Trophoblast cell (in vitro differentiated cells and primary cell): ENCODE data around the gene HNRNPA1.

Source experiments
- DNase-seq, 2 donors: peaks; one replicate each; pipeline ENCODE4 v3.0.0-alpha.2; 2016
- H2AFZ ChIP-seq: 2 replicates; pipeline ENCODE4 v1.6.1; 2013; ENCODE audit warnings: low read length, moderate library complexity, mild to moderate bottlenecking; ENCODE audit not compliant: insufficient read depth, poor library complexity
- H2AK5ac ChIP-seq: 2 replicates; pipeline ENCODE4 v1.6.1; 2013; ENCODE audit warnings: mild to moderate bottlenecking, low read length
- H2BK120ac ChIP-seq: 2 replicates; pipeline ENCODE4 v1.6.1; 2013; ENCODE audit warnings: low read length, mild to moderate bottlenecking, moderate library complexity; ENCODE audit not compliant: insufficient read depth, poor library complexity
- H2BK12ac ChIP-seq: 2 replicates; pipeline ENCODE4 v1.6.1; 2013; ENCODE audit warnings: mild to moderate bottlenecking, low read length, moderate library complexity
- H2BK5ac ChIP-seq: 2 replicates; pipeline ENCODE4 v1.6.1; 2013; ENCODE audit warnings: low read length, low read depth, moderate library complexity, mild to moderate bottlenecking; ENCODE audit not compliant: poor library complexity
- H3K14ac ChIP-seq: 2 replicates; pipeline ENCODE4 v1.6.1; 2013; ENCODE audit warnings: mild to moderate bottlenecking, low read length
- H3K18ac ChIP-seq: 2 replicates; pipeline ENCODE4 v1.6.1; 2013; ENCODE audit warnings: mild to moderate bottlenecking, low read length
- H3K23ac ChIP-seq: 2 replicates; pipeline ENCODE4 v1.6.1; 2013; ENCODE audit warnings: low read length
- H3K27ac ChIP-seq: 2 replicates; pipeline ENCODE4 v1.5.1; 2013; ENCODE audit warnings: low read depth, mild to moderate bottlenecking, inconsistent platforms, low read length, moderate library complexity
- H3K27me3 ChIP-seq: 2 replicates; pipeline ENCODE4 v1.6.1; 2013; ENCODE audit warnings: inconsistent platforms, mild to moderate bottlenecking, low read length, moderate library complexity; ENCODE audit not compliant: insufficient read depth
- H3K36me3 ChIP-seq, 2 experiments: 1 replicate in 1 of 2; 2 replicates in 1 of 2; pipeline ENCODE4 v1.6.1; 2013; ENCODE audit warnings: low read length in 2 of 2, mild to moderate bottlenecking in 2 of 2, moderate library complexity in 1 of 2; ENCODE audit not compliant: insufficient read depth in 2 of 2, control insufficient read depth in 1 of 2
- H3K4ac ChIP-seq: 2 replicates; pipeline ENCODE4 v1.6.1; 2013; ENCODE audit warnings: low read depth, mild to moderate bottlenecking, low read length, moderate library complexity
- H3K4me1 ChIP-seq, 2 experiments: 1 replicate in 1 of 2; 2 replicates in 1 of 2; pipeline ENCODE4 v1.6.1; 2013; ENCODE audit warnings: low read length in 2 of 2, mild to moderate bottlenecking in 2 of 2, moderate library complexity in 1 of 2; ENCODE audit not compliant: insufficient read depth in 2 of 2, control insufficient read depth in 1 of 2
- H3K4me2 ChIP-seq: 2 replicates; pipeline ENCODE4 v1.6.1; 2013; ENCODE audit warnings: inconsistent platforms, mild to moderate bottlenecking, low read length, moderate library complexity
- H3K4me3 ChIP-seq: 2 replicates; pipeline ENCODE4 v1.5.1; 2013; ENCODE audit warnings: mild to moderate bottlenecking, low read depth, low read length, inconsistent platforms
- H3K79me1 ChIP-seq: one replicate; pipeline ENCODE4 v1.6.1; 2013; ENCODE audit warnings: low read length
- H3K79me2 ChIP-seq: 2 replicates; pipeline ENCODE4 v1.6.1; 2013; ENCODE audit warnings: low read length, mild to moderate bottlenecking; ENCODE audit not compliant: control insufficient read depth, insufficient read depth, poor library complexity
- H3K9ac ChIP-seq: 2 replicates; pipeline ENCODE4 v1.6.1; 2013; ENCODE audit warnings: mild to moderate bottlenecking, low read length
- H3K9me3 ChIP-seq: 2 replicates; pipeline ENCODE4 v1.6.1; 2013; ENCODE audit warnings: low read depth, mild to moderate bottlenecking, control low read depth, inconsistent platforms, low read length; ENCODE audit not compliant: insufficient read depth
- H4K12ac ChIP-seq: 2 replicates; pipeline ENCODE4 v1.6.1; 2013; ENCODE audit warnings: low read depth, mild to moderate bottlenecking, low read length, moderate library complexity
- H4K8ac ChIP-seq: 2 replicates; pipeline ENCODE4 v1.6.1; 2013; ENCODE audit warnings: low read depth, mild to moderate bottlenecking, low read length, moderate library complexity
- H4K91ac ChIP-seq: one replicate; pipeline ENCODE4 v1.6.1; 2013; ENCODE audit warnings: low read depth, mild to moderate bottlenecking, low read length, moderate library complexity
- WGBS: extraction: QIAGEN DNeasy Blood & Tissue Kit; methylation state at CpG from one replicate; pipeline ENCODE4 v1.1.7; 2013; ENCODE audit warnings: missing lambda C conversion rate; ENCODE audit not compliant: insufficient read length, insufficient coverage; ENCODE audit errors: extremely low coverage; 5-methylcytosine and 5-hydroxymethylcytosine counted together

The HNRNPA1 gene

DNA sequence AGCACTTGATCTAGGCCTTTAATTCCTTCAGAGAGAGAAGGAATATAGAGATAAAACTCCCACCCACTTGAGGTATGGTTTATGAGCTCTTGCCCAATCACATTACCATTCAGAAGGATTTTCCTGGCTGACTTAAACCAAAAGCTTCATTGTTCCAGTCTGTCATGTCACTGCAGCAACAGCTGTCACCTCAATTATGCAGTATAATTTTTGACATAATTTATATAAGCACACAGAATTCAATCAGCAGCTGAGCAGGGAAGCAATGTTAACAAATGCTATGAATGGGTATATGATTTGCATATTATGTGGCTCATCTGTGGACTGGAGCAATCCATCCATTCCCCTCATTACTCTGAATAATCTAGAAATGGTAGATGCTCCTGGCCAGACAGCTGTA is 40.9 kb upstream of the HNRNPA1 start:
- H2AFZ ChIP-seq, result no peak overlapping the region
- no peak overlapping the region for H3K27ac ChIP-seq
- H2BK12ac ChIP-seq, result no peak overlapping the region
- H3K9ac ChIP-seq, result no peak overlapping the region
- H3K36me3 ChIP-seq, result peaks cover 16 to 26% of the 10 kb centered on the region in 2 experiments
- H4K8ac ChIP-seq, result no peak overlapping the region
- DNase-seq, result no peak
- no peak overlapping the region for H2BK5ac ChIP-seq
- no peaks in the 10 kb centered on the region for H3K79me2 ChIP-seq
- H3K14ac ChIP-seq, result no peak overlapping the region
- no peaks in the 10 kb centered on the region for H3K27me3 ChIP-seq
- no peak overlapping the region for H2AK5ac ChIP-seq
- no peak overlapping the region for H3K4me3 ChIP-seq
- no peaks in the 10 kb centered on the region for H3K9me3 ChIP-seq
- no peak overlapping the region for H4K91ac ChIP-seq
- H3K79me1 ChIP-seq, result no peaks in the 10 kb centered on the region
- H3K23ac ChIP-seq, result no peak overlapping the region
- no peak overlapping the region for H4K12ac ChIP-seq
- H2BK120ac ChIP-seq, result no peak overlapping the region
- H3K4me2 ChIP-seq, result no peak overlapping the region
- H3K4me1 ChIP-seq, result no peaks in the 10 kb centered on the region
- H3K18ac ChIP-seq, result no peak overlapping the region
- no peak overlapping the region for H3K4ac ChIP-seq

DNA sequence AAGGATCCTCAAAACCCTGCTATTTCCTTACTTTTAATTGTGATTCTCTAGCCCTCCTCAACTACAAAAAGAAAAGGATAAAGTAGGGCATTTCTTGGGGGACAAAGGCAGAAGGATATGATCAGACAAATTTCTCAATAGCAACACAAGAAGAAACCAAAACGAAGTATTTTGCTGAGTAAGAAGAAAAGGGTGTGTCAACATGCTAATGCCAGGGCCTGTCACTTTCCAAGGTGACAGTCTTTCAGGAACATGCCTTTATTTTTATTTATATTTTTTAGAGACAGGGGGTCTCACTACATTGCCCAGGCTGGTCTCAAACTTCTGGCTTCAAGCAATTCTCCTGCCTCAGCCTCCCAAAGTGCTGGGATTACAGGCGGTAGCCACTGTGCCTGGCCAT is 40.4 kb upstream of the HNRNPA1 start:
- Histone ChIP-seq H3K36me3 (peaks cover 19 to 29% of the 10 kb centered on the region in 2 experiments), H3K4me2 (no peak overlapping the region), H3K9ac (no peak overlapping the region), H3K79me2 (no peaks in the 10 kb centered on the region), H3K79me1 (no peaks in the 10 kb centered on the region), H3K23ac (no peak overlapping the region), H2AK5ac (no peak overlapping the region), H3K4ac (no peak overlapping the region), H3K18ac (no peak overlapping the region), H4K12ac (no peak overlapping the region), H4K8ac (no peak overlapping the region), H2BK12ac (no peak overlapping the region), H2BK5ac (no peak overlapping the region), H3K4me1 (no peaks in the 10 kb centered on the region), H3K9me3 (no peaks in the 10 kb centered on the region), H2AFZ (no peak overlapping the region), H2BK120ac (no peak overlapping the region), H4K91ac (no peak overlapping the region), H3K27me3 (no peaks in the 10 kb centered on the region), H3K27ac (no peak overlapping the region), H3K4me3 (no peak overlapping the region), H3K14ac (no peak overlapping the region)
- WGBS, result no CpG with 5 or more reads among the region's 2 CpGs
- no peak for DNase-seq

DNA sequence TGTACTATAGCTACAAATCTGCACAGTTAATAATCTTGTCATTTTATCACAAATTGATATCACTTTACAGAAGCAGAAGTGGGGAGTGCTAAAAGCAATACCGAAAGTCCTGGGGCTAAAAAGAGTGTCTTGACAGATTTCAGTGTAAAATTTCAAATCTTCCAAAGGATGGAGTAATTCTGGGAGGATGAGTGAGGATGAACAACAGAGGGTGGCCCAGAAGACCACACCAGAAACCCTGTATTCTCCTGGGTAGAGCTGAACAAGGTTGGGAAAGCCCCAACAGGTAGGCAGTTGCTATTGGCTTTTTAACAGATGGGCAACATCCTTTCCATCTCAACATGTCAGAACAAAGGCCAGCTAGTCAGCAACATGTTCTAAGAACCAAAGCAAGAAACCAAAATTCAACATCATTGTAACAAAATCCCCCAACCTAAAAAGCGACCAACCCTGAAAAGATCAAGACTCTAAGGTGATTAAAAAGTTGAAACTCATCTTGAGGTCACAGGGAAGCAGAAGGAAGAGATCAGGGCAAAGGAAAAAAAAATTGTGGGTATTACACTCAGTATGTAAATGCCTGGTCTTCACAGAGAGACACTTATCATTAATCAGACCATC is 39.4 kb upstream of the HNRNPA1 start:
- Histone ChIP-seq H2BK12ac (no peak overlapping the region), H3K4me1 (no peaks in the 10 kb centered on the region), H2BK5ac (no peak overlapping the region), H3K18ac (no peak overlapping the region), H4K12ac (no peak overlapping the region), H3K9ac (no peak overlapping the region), H3K27me3 (no peaks in the 10 kb centered on the region), H3K36me3 (peaks cover 23 to 35% of the 10 kb centered on the region in 2 experiments), H3K4me3 (no peak overlapping the region), H3K4ac (no peak overlapping the region), H3K9me3 (no peaks in the 10 kb centered on the region), H3K79me1 (no peaks in the 10 kb centered on the region), H3K23ac (no peak overlapping the region), H2BK120ac (no peak overlapping the region), H2AK5ac (no peak overlapping the region), H4K8ac (no peak overlapping the region), H3K14ac (no peak overlapping the region), H3K27ac (no peak overlapping the region), H3K79me2 (no peaks in the 10 kb centered on the region), H2AFZ (no peak overlapping the region), H4K91ac (no peak overlapping the region), H3K4me2 (no peak overlapping the region)
- no peak for DNase-seq
- no CpG with 5 or more reads among the region's 2 CpGs for WGBS

DNA sequence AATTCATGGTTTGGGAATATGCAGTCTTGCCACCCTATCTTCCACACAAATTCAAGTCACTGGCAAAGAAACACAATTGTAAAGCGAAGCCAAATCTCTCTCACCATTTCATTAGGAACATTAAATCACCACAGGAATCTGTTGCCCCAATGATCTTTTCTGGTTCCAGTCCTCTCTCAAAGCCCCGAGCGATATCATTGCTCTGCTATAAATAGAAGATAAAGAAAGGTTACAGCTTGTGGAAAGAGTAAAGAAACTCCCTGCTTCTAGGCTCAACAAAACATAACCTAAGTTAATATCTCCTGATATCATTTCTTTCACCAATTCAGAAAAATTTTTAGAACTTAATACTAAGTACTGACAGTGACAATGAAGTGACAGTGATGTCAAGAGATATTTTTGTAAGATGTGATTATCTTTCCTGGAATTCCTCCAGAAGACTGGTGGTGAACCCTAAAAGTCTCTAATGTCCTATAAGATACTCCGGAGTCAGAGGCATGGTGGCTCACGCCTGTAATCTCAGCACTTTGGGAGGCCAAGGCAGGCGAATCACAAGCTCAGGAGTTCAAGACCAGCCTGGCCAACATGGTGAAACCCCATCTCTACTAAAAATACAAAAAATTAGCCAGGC is 34.4 kb upstream of the HNRNPA1 start:
- Histone ChIP-seq H3K9me3 (no peaks in the 10 kb centered on the region), H2BK5ac (no peak overlapping the region), H3K36me3 (peaks cover 33 to 37% of the 10 kb centered on the region in 2 experiments), H3K79me1 (no peaks in the 10 kb centered on the region), H3K23ac (no peak overlapping the region), H3K4me1 (no peaks in the 10 kb centered on the region), H3K27me3 (no peaks in the 10 kb centered on the region), H3K14ac (no peak overlapping the region), H3K4ac (no peak overlapping the region), H4K12ac (no peak overlapping the region), H3K79me2 (no peaks in the 10 kb centered on the region), H3K9ac (no peak overlapping the region), H3K4me2 (no peak overlapping the region), H4K8ac (no peak overlapping the region), H3K27ac (no peak overlapping the region), H2AK5ac (no peak overlapping the region), H2AFZ (no peak overlapping the region), H4K91ac (no peak overlapping the region), H3K18ac (no peak overlapping the region), H3K4me3 (no peak overlapping the region), H2BK12ac (no peak overlapping the region), H2BK120ac (no peak overlapping the region)
- no peak for DNase-seq
- no CpG with 5 or more reads among the region's 6 CpGs for WGBS
